NCI-H2029 treated with DMSO at 0.1 percent for 48 hours (cell line): ENCODE results near the gene UTS2B.

Source experiments
- DNase-seq: peaks from one replicate; lab custom pipeline; 2025; lab: John Stamatoyannopoulos, UW

UTS2B gene

DNA sequence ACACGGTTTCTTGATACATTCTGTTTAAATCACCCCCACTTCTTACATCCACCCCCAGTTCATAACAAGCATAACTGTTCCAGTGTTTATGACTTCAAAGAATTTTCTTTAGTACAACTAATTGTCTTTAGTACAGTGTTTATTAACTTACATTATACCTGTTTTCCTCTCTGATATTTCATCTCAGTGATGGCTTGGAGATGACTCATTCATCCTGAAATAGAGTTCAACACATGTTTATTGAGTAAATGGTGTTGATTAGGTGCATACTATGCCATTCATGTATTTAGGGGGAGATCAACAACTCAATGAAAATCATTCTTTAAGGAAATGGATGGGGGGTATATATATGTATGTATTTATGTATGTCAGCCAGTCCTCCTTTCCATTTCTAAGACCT is 21.7 kb upstream of the UTS2B start:
- no peak for DNase-seq

DNA sequence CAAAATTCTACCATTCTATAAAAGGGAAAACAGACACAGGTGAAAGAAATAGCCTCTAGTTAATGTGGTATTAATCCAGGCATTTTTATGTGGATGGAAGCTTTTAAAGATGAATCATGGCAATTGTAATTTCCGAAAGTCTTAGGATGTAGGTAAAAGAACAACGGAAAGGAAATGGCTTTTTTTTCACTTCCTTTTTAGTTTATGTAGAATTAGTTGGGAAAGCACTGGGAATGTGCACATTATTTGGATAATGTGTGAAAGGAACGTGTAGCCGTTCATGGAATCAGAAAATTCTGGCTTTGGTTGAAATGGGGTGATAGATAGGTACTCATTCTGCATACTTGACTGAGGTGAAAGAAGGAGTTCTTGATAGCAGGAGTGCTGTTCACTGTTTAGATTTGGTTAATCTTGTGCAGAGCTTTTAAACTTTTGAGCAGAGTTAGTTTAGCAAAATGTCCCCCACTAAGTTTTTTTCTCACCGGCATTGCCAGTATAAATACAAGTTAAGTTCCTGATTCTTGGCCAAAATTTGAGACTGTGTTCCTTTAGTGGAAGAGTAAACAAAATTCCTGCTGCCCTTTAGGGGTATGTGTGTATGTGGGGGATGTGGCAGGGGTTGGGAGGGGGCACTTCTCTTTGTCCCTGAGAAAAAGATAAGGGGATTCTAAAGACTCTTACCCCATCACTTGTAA is 20.2 kb upstream of the UTS2B start:
- no peak for DNase-seq

DNA sequence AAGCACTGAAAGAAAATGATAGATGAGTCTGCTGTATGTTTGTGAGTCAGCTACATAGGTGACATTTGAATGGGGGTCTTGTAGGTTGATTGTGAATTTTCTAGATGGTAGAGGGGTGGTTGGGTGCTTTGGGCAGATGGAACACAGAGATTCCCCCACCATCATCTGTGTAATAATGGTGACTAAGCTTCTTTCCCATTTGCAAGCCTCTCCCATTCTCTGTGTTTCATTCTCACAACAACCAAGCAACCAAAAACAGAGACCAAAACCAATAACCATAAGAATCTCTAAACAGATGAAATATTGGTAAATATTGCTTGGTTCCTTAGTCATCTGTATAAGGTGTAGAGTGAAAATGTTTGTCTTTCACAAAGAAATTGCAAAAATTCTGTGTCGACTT is 17.8 kb upstream of the UTS2B start:
- no peak for DNase-seq

DNA sequence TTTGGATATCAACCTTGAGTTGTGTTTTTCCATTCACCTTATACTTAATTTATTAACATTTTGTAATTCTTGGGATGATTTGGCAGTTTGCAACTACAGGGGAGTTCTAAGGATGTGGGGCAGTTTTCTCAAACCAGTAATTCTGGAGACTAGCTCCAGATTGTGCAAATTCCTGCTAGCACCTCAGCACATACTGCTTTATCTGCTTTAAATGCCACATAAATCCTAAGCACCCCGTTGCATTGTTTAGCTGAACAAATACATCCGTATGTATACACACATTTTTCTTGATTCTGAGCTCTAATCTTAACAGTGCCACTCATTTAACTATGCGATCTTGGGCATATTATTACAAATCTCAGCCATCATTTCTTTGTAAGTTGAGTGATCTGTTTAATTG is 16.9 kb upstream of the UTS2B start:
- no peak for DNase-seq

DNA sequence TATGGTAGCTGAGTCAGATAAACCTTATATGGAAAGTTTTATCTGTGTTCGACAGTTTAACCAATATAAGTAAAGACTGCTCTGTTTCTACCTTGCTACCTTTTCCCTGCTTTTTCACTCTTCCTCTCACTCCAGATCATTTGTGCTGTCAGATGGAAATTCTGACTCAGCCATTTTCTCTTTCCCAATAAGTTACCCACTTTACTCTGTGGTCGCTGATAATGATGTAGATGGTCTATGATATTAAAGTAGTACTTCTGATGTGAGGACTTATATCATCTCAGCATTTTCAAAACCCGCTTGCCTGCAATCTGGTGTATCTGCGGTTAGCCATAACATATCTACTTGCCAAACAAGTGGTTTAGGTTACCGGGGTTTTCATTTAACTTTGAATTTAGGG is 15.0 kb upstream of the UTS2B start:
- no peak for DNase-seq

DNA sequence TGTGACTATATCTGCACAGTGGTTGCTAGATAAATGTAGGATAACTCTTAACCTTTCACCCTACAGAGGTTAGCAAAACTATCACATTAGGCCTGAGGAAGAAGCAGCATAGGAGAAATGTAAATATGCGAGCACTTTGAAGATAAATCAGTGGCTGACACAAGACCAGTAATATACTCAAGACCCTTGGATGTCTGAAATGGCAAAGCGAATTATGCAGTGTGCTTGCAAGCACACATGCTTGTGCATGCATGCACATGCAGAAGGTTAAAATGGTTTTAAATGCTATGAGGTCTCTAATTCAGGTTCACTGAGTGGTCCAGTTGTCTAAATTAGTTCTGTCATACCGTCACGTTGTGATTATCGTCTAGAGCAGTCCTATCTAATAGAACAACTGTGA is 13.6 kb upstream of the UTS2B start:
- no peak for DNase-seq

DNA sequence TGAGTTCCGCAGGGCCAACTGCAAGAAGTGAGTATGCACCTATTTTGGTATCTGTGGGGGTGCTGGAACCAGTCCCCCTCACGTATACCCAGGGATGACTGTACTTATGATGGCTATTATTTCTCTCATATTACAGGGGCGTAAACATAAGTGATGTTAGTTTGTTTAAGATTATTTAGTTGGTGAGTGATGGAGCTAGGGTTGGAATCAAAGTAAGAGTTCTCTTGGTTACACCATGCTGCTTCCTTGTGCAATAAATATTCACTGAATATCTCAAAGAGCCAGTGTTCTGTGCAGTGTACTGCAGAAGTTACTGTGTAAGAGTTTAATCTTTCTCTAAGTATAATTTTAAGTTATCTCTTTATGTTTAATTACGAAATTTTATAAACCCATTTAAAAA is 12.8 kb upstream of the UTS2B start:
- DNase-seq: no peak

DNA sequence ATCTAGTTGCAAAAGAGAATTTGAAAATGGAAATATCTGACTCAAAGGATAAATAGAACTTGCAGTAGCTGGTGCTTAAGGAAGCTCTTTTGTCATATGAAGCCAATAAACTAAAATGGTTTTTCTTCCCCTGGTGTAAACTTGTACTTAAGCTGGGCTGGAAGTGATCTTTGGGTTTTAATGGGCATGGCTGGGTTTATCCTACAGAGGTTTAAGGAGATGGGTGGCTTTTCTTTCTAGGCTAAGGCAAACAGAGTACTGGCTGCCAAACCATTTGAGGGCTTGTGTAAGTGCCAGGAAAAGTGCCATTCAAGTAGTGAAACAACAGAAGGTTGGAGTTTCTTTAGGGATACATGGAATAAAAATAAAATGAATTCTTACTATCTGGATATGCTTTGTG is 12.1 kb upstream of the UTS2B start:
- peak; percentile 26 for DNase-seq

DNA sequence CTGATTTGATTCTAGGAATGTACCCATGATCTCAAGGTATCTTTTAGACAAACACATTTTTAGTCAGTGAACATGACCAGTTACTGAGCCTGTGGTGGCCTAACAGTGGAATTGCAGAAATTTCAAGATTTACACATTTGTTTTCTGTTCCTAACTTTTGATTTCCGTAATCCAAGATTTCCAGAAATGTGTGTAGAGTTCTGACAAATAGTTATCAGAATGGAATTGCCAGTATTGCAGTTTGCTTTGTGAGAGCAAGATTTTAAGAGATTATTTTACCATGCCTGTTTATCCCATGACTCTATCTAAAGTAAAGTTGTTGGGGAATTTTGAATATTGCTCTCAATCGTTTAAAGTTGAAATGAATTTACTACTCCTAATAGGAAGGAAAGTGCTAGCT is 11.7 kb upstream of the UTS2B start:
- no peak for DNase-seq

DNA sequence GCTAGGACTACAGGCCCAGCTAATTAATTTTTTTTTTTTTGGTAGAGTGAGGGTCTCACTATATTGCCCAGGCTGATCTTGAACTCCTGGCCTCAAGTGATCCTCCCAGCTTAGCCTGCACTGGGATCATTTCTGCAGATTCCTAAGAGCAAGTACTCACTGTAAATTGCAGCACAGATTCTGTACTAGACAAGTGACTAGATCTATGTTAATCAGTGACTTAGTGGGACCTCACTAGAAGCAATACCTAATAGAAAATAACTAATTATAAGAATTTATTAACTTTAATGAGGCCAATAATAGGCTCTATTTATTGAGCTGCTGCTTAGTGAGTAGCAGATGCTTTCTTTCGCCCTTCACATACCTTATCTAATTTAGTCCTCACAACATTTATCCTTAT is 10.6 kb upstream of the UTS2B start:
- DNase-seq: no peak

DNA sequence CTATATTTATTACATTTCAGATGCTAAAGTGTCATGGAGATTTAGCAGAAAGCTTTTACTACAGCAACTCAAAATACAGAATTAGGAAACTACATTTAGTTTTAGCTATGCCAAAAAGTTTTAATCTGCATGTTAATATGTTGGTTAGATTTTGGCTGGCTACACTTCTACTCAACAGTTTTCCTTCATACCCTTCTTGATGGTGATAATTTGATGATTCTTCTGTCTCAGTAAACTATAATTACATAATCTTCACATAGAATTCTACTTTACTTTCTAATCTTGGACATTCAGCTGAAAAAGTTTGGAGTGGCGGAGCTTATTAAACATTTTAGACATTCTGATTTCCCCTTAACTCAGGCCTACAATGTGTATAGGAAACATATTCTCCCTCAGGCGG is 10.0 kb upstream of the UTS2B start:
- no peak for DNase-seq

DNA sequence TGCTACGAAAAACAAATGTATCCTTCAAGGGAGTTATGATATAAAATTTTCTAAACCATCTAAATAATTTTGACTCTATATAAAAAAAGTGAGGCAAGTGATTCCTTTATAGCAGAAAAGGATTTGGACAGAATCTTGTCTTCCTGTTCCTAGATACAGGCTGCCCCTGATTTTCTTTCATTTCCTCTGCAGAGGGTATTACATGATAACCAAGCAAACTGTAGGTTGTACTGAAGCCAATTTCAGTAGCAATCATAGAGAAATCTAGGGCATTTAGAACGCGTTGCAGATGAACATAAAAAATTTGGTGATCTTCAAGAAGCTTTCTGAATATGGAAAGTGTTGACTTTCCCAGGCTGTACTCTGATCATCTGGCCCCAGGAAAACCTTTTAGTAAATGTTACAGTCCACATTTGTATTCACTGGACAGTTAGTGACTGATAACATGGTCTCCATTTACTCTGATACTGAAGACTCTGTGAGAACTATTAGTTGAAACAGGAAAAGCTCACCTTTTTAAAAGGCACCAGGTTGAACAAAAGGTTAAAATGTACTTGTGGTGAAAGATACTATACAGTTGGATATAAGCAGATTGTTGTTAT is 9.1 kb upstream of the UTS2B start:
- no peak for DNase-seq

DNA sequence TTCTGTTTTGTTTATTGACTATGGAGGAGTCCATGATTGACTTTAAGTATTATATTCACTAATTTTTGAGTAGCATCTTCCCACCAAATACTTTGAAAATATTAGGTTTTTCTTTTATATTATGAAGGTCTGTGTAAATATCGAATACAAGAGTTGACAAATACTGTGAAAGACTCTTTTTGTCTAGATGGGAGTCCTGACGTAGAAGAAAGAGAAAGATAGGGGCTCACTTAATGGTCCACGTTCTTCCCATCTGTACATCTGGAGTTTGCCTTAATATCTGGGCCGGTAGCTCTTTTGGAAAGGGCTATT is 7.8 kb upstream of the UTS2B start:
- DNase-seq: no peak

DNA sequence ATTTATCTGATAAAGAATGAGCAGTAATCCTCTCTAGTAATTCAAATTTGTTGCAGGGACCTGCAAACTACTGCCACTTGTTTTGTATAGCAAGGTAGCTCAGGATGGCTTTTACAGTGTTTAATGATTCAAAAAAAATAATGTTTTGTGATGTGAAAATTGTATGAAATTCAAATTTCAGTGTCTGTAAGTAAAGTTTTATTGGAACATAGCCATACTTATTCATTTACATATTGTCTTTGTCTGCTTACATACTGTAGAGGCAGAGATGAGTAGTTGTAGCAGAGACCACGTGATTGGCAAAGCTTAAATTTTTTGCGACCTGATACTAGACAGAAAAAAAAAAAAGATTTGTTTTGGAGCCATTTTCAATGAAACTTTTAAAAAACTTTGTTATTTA is 6.5 kb upstream of the UTS2B start:
- DNase-seq: no peak

DNA sequence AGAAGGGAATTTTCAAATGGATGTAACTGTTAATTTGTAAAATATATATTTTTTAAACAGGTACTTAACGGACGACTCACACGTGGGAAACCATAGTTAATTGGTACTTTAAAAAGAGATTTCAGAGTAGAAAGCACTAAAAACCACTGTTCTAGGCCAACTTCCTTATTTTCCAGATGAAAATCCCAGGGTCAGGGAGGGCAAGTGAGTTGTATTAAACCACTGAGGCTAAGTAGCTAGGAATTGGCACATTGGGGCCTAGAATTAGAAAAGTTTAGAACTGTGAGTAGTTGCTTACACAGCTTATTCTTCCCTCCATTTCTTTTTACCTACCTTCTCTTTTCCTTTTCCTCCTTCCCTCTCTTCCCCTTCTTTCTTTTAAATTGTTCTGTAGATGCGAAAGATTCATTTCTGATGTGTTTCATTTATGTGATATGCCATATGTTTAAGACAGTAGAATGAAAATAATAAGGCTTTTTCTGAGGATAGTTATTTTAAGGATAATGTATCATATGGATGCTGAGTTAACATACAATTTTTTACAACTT is 4.1 kb upstream of the UTS2B start:
- DNase-seq: no peak

DNA sequence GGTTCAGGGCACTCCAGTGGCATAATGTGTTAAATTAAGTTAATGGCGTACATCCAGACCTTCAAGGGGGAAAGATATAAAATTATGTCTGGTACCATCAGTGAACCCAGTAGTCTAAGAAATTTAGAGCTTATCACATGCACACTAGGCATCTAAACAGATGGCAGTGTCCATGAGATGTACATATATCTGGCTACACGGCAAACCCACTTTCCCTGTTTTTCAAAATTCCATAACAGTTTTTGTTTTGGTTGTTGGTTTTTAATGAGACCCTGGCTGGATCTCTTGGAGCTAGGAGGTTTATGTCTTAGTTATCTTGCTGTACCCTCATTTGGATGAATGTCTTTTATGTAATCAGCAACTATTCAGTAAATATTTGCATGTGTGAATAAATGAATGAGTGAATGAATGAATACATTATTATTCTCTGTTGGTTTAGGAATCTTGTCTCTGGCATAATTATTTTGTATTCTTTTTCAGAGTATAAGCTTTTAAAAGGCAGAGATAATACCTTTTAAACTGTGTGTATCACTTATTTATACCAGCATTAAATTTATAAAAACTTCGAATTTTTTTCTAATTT is 3.1 kb upstream of the UTS2B start:
- DNase-seq: no peak

DNA sequence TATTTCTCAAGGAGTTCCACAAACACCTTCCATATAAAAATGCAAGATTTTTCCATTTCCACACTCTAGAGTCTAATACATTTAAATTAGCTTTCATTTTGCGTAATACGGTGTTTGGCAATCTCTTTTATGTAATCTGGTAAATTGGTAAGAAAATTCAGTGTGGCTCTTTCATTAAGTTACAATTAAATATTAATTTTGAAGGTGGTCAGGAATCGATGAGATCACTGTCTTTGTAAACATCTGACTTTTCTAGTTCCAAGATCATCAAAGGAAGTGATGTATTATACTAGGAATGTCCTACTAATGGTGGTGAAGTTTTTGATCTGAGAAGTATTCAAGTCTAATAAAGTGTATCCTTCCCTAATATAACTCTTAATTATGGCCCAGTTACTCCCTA is 1.1 kb upstream of the UTS2B start:
- no peak for DNase-seq

DNA sequence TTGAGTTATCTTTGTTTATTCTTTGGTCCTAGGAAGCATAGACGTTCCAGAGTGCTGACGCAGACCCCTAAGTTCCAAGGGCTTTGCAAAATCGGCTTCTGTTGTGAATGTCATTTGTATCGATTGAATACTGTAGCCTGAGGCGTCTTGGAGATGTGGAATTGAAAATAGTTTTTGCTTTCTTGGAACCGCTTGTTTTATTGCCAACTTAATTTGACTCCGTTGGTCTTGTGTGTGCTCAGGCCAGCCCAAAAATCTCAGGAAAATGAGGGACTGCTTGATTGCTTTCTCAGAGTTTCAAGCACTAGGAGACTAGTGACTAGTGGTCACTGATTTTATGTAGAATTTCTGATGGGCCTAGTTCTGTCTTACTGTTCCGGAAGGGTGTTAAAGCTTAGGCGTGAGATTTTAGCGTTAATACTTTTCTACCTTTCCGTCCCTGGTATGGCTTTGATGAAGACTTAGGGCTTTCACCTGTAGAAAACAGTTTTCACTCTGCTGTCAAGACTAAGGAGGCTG is 263 bp upstream of the UTS2B start:
- DNase-seq: no peak

DNA sequence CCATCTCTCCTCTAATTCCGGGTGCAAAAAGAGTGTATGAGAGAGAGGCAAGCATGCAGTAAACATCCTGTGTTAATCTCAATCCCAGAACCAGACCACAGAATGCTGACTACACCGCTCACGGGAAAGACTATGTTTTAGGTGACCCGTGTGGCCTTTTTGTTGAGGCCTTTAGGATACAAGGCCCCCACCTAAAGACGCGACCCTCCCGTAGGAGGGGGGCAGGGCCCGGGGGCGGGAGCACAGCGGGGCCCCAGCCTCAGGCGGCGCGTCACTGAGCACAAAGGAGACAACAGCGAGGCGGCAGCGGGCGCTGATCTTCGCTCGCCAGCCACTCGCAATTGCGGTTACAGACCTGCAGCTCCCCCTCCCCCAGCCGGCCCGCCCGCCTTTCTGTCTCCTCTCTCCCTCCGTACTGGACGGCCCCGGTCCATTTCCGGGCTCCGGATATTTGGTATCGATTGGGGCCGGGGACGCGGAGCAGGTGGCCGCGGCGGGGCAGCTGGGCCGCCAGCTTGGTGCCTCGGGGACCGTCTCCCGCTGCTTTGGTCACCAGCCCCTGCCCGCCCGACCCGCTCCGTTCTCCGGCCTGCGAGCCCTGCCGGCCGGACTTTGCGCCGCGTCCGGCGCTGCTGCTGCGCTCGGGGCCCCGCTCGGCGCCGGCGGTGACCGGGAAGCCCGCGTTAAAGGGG is 1.2 kb downstream of the UTS2B start, which contains the start of gene CCDC50:
CCDC50 (plus strand) TSS at position 433 of the 692 bp plus-strand sequence. CDS start 281 bp downstream, outside the sequence.
- DNase-seq: peak; percentile 42

DNA sequence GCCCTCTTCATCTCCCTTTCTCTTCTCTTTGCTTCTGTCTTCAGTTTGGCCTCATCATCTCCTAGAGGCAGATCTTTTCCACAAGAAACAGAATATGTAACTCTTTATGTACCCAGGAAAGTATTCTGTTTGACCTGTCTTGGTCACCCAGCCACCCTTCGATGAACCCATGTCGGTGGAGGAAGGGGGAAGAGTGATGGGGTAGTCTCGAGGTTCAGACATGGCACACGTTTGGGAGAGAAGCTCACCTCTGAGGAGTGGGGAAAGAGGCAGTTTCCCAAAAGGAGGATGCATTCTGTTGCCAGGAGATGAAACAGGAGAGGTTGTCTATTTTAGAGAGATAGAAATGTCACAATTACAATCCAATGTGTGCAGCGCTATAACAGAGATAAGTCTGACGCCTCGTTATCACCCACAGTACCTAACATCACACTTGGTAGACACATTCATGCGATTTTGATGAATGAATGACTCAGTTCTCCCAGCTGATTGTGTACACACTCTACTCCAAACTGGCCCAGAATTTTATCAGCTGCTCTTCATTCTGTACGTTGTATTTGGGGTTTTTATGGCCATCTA is 1.9 kb downstream of the UTS2B start:
- no peak for DNase-seq

DNA sequence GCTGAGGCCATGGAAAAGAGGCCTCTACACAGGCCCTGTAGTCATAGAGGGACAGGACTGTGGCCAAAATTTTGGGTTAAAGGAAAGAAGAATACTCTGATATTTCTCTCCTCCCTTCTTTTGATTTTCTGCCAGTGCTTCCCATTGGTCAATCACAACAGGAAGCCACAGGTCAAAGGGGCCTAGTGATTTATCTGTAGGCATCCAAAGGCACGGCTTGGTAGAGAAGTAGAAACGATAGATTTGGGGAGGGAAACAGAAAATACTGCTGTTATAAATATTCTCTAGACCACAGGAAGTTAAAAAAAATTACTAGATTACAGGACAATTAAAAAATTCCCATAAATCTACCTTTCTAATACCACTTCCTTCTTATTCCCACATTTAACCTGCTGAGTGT is 2.8 kb downstream of the UTS2B start:
- no peak for DNase-seq

DNA sequence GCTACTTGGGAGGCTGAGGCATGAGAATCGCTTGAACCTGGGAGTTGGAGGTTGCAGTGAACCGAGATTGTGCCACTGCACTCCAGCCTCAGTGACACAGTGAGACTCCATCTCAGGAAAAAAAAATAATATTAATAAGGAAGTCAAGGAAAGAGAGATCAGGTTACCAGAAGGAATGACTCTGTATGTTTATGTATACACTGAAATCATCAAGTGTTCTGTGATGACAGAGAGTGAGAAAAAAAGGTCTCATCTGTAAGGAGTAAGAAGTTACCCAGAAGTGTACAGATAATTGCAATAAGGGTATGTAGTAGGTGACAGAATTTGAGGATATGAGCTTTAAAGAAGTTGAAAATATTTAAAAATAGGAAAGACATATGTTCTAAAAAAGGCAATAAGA is 5.4 kb downstream of the UTS2B start:
- DNase-seq: no peak
